Fibroblast of lung (primary cell): ENCODE data around the gene QSOX2. TPM values are rescaled to one million over a fixed set of nuclear protein-coding genes. Genes with fewer than 3 reads are reported as not detected.

Experiments used
- DNase-seq, 2 donors: peaks; one replicate each; pipeline versions ENCODE4 v3.0.0 to v3.0.0-alpha.2; 2010; ENCODE audit warnings: low read depth in 2 of 2
- H2AFZ ChIP-seq: 2 replicates; pipeline ENCODE4 v1.5.1; 2012; ENCODE audit warnings: low read length, control low read depth, inconsistent platforms
- H3K27ac ChIP-seq: 2 replicates; pipeline ENCODE4 v1.5.1; 2011; ENCODE audit warnings: low read length, control low read depth; ENCODE audit not compliant: insufficient read depth
- H3K27me3 ChIP-seq: 2 replicates; pipeline ENCODE4 v1.5.1; 2011; ENCODE audit warnings: mild to moderate bottlenecking, low read length; ENCODE audit not compliant: control insufficient read depth, insufficient read depth
- H3K36me3 ChIP-seq: 2 replicates; pipeline ENCODE4 v1.5.1; 2011; ENCODE audit warnings: low read length; ENCODE audit not compliant: control insufficient read depth, insufficient read depth
- H3K4me1 ChIP-seq: 2 replicates; pipeline ENCODE4 v1.5.1; 2011; ENCODE audit warnings: low read length; ENCODE audit not compliant: control insufficient read depth, insufficient read depth; ENCODE audit errors: extremely low read depth
- H3K4me2 ChIP-seq: 2 replicates; pipeline ENCODE4 v1.5.1; 2011; ENCODE audit warnings: low read length, control low read depth; ENCODE audit not compliant: insufficient read depth; ENCODE audit errors: extremely low read depth
- H3K4me3 ChIP-seq, 4 experiments: fragments of 200-600 bp in 1 of 4; sonication (generic) in 1 of 4; replicated peaks in 1 of 4; 2 replicates each; pipeline ENCODE4 v1.5.1; 2011 to 2016; ENCODE audit warnings: low read length in 4 of 4, low read depth in 3 of 4, mild to moderate bottlenecking in 3 of 4, control low read depth in 2 of 4, inconsistent platforms in 1 of 4, mixed read lengths in 1 of 4; ENCODE audit not compliant: insufficient read depth in 1 of 4; ENCODE audit errors: control extremely low read depth in 1 of 4
- H3K79me2 ChIP-seq: 2 replicates; pipeline ENCODE4 v1.5.1; 2012; ENCODE audit warnings: mild to moderate bottlenecking, low read length, inconsistent platforms; ENCODE audit not compliant: control insufficient read depth, insufficient read depth
- H3K9ac ChIP-seq: 2 replicates; pipeline ENCODE4 v1.5.1; 2011; ENCODE audit warnings: mild to moderate bottlenecking, low read length, control low read depth; ENCODE audit not compliant: insufficient read depth
- H3K9me3 ChIP-seq: 2 replicates; pipeline ENCODE4 v1.5.1; 2012; ENCODE audit warnings: low read depth, low read length; ENCODE audit not compliant: control insufficient read depth, insufficient read depth
- H4K20me1 ChIP-seq: 2 replicates; pipeline ENCODE4 v1.5.1; 2011; ENCODE audit warnings: low read length; ENCODE audit not compliant: control insufficient read depth, insufficient read depth; ENCODE audit errors: extremely low read depth
- EZH2 ChIP-seq: IDR thresholded peaks from 2 replicates; pipeline ENCODE4 v1.5.1; 2012; ENCODE audit warnings: low read length, control low read depth, mild to moderate bottlenecking; ENCODE audit errors: missing control alignments
- polyA plus RNA-seq, 2 donors: library from polyadenylated mRNA; depleted of rRNA in 1 of 2; stranded (reverse) in 1 of 2; unstranded in 1 of 2; fragments of >200 nt; gene quantifications; 2 replicates each; pipeline ENCODE4 v1.2.1, GENCODE V29; 2011 to 2012; ENCODE audit warnings: missing spikeins in 1 of 2
- total RNA-seq: library from RNA; depleted of rRNA; stranded (reverse); fragments of >200 nt; gene quantifications from 2 replicates; pipeline ENCODE4 v1.2.1, GENCODE V29; 2014
- TF ChIP-seq, protein P1 (sequence below), 2 donors: IDR thresholded peaks in 1 of 2; conservative IDR thresholded peaks in 1 of 2; 1 replicate in 1 of 2; 2 replicates in 1 of 2; pipeline ENCODE4 v1.5.1; 2011 to 2012; ENCODE audit warnings: low read length in 2 of 2, control low read depth in 1 of 2, inconsistent platforms in 1 of 2, low read depth in 1 of 2, mild to moderate bottlenecking in 1 of 2

The QSOX2 gene
- total and polyA plus RNA-seq, 2 donors (not counting 1 experiment from before 2014, with no cell fraction given) = 7.8 to 13.2 TPM

DNA sequence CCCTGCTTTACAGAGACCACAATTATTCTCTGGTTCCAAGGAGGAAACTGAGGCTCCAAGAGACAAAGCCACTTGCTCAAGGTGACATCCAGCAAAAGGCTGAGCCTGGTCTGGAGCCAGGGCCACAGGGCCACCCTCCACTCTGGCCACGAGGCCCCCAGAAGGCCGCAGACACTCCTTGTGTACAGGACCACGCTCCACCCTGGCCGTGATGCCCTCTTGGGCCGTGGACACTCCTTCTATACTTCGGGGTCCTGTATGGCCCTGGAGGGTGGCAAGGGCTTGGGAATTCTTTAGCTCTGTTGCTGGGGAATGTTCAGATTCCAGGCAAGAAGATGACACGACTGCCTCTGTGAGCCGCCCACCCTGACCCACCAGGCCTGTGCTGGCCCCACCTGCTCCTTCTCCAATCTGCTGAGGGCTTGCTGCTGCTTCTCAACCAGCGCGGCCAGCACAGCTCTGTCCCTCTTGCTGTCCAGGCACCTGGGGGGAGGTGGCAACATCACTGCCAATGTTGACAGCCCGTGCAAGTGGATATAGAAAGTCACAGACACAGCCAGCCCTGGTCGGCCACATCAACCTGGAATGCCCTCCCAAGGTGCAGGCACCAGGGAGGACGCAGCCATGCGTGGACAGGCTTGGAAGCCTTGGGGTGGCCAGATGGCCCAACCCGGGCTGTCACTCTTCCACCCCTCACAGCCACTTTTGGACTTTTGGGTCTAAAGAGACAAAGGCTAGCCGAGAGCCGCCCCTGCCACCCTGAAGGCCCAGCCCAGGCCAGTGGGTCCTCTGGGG lies 20.1 kb upstream of the QSOX2 start:
- TF ChIP-seq EZH2 = no peak
- TF ChIP-seq, protein P1, sequence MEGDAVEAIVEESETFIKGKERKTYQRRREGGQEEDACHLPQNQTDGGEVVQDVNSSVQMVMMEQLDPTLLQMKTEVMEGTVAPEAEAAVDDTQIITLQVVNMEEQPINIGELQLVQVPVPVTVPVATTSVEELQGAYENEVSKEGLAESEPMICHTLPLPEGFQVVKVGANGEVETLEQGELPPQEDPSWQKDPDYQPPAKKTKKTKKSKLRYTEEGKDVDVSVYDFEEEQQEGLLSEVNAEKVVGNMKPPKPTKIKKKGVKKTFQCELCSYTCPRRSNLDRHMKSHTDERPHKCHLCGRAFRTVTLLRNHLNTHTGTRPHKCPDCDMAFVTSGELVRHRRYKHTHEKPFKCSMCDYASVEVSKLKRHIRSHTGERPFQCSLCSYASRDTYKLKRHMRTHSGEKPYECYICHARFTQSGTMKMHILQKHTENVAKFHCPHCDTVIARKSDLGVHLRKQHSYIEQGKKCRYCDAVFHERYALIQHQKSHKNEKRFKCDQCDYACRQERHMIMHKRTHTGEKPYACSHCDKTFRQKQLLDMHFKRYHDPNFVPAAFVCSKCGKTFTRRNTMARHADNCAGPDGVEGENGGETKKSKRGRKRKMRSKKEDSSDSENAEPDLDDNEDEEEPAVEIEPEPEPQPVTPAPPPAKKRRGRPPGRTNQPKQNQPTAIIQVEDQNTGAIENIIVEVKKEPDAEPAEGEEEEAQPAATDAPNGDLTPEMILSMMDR (conservative IDR thresholded peaks at IDR 0.05 in 1 of 2, IDR thresholded peaks at IDR 0.05 in 1 of 2; ENCODE audit: low read depth in 1 of 2, low read length in 2 of 2) = no peak
- no peaks in the 10 kb centered on the region for H3K36me3 ChIP-seq
- H4K20me1 ChIP-seq = no peaks in the 10 kb centered on the region
- no peak for DNase-seq
- H3K9me3 ChIP-seq = no peaks in the 10 kb centered on the region
- no peaks in the 10 kb centered on the region for H3K79me2 ChIP-seq
- peaks cover 4% of the 10 kb centered on the region for H3K27me3 ChIP-seq
- no peak overlapping the region for H3K9ac ChIP-seq
- H3K27ac ChIP-seq = no peak overlapping the region
- no peak overlapping the region for H3K4me2 ChIP-seq
- H3K4me3 ChIP-seq = no peak overlapping the region
- no peak overlapping the region for H2AFZ ChIP-seq
- no peaks in the 10 kb centered on the region for H3K4me1 ChIP-seq

DNA sequence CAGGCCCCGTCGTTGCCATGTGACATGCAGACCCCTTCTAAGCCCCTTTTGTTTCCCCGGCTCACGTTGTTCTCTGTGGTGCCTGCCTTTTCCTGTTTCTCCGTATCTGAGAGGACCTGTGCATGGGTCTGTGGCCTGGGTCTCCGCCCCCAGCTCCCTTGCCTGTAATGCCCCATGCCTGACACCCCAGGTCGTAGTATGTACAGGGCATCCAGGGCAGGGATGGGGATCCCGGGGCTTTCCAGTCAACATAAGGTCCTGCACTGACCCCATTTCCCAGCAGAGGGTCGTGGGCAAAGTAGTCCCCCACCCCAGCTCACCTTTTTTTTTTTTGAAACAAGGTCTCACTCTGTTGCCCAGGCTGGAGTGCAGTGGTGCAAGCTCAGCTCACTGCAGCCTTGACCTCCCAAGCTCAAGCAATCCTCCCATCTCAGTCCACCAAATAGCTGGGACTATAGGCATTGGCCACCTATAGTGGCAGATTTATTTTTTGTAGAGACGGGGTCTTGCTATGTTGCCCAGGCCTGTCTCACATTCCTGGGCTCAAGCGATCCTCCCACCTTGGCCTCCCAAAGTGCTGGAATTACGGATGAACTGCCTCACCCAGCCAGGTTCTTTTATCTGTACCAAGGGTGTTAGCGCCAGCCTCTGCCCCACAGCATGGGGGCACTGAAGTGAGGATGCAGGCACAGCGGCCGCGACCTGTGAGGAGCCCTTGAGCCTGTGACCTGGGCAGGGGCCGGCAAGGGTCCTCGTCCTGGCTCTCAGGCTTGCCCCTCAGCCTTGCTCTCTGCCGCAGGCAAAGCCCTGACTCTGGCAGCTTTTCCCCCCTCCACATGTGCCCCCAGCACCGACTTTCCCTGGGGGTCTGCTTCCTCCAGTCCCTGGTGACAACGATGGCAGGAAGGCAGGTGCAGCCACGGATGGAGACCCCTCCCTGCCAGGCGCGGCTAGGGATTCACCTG lies 19.1 kb upstream of the QSOX2 start:
- Histone ChIP-seq H3K27ac (no peak overlapping the region), H3K4me2 (no peak overlapping the region), H3K36me3 (no peaks in the 10 kb centered on the region), H3K79me2 (no peaks in the 10 kb centered on the region), H3K9me3 (no peaks in the 10 kb centered on the region), H3K4me3 (no peak overlapping the region), H3K4me1 (no peaks in the 10 kb centered on the region), H3K27me3 (peaks cover 1% of the 10 kb centered on the region), H3K9ac (no peak overlapping the region), H2AFZ (no peak overlapping the region), H4K20me1 (no peaks in the 10 kb centered on the region)
- DNase-seq = no peak
- no peak for TF ChIP-seq EZH2
- TF ChIP-seq, protein P1 (conservative IDR thresholded peaks at IDR 0.05 in 1 of 2, IDR thresholded peaks at IDR 0.05 in 1 of 2; ENCODE audit: low read depth in 1 of 2, low read length in 2 of 2) = no peak

GRCh38 chr9:136264031-136264430 lies 18.4 kb upstream of the QSOX2 start:
- Histone ChIP-seq H3K9ac (no peak overlapping the region), H3K27ac (no peak overlapping the region), H4K20me1 (no peaks in the 10 kb centered on the region), H3K4me3 (no peak overlapping the region), H3K9me3 (no peaks in the 10 kb centered on the region), H3K4me1 (no peaks in the 10 kb centered on the region), H3K27me3 (no peaks in the 10 kb centered on the region), H3K4me2 (no peak overlapping the region), H2AFZ (no peak overlapping the region), H3K36me3 (no peaks in the 10 kb centered on the region), H3K79me2 (no peaks in the 10 kb centered on the region)
- TF ChIP-seq, protein P1 (conservative IDR thresholded peaks at IDR 0.05 in 1 of 2, IDR thresholded peaks at IDR 0.05 in 1 of 2; ENCODE audit: low read depth in 1 of 2, low read length in 2 of 2) = no peak
- no peak for TF ChIP-seq EZH2
- no peak for DNase-seq
